Activated B cell treated with CpG ODN at 0.5 μM for 24 hours (primary cell): Measurements from ENCODE around the gene TIAM1. TPM values are rescaled to one million over a fixed set of nuclear protein-coding genes. Genes with fewer than 3 reads are reported as not detected.

ENCODE experiments used
- ATAC-seq: fragments of 200-7000 bp; cut with Tn5 transposase; one replicate; pipeline ENCODE4 v1.10.0; 2021; ENCODE audit warnings: low read depth, mild to moderate bottlenecking, moderate library complexity
- CTCF ChIA-PET: fragments of 350-600 bp; sonication (Branson Sonifier 250); formaldehyde crosslinking; loops from one replicate; lab custom pipeline; 2021; ENCODE audit warnings: antibody characterized with exemption; lab: Charles Lee
- POLR2A ChIA-PET: fragments of 350-600 bp; sonication (Branson Sonifier 250); formaldehyde crosslinking; loops from one replicate; lab custom pipeline; 2021; ENCODE audit warnings: antibody characterized with exemption; lab: Charles Lee
- DNase-seq: peaks from one replicate; pipeline ENCODE4 v3.0.0; 2022
- H3K27ac Mint-ChIP-seq: one replicate; pipeline ENCODE4 v1.8.0; 2020; ENCODE audit warnings: mixed read lengths
- H3K27me3 Mint-ChIP-seq: one replicate; pipeline ENCODE4 v1.8.0; 2021; ENCODE audit warnings: mixed read lengths
- H3K36me3 Mint-ChIP-seq: one replicate; pipeline ENCODE4 v1.8.0; 2021; ENCODE audit warnings: low read depth, mixed read lengths
- H3K4me1 Mint-ChIP-seq: one replicate; pipeline ENCODE4 v1.8.0; 2021; ENCODE audit warnings: mixed read lengths
- H3K4me3 Mint-ChIP-seq: one replicate; pipeline ENCODE4 v1.8.0; 2020; ENCODE audit warnings: mild to moderate bottlenecking, mixed read lengths
- H3K9me3 Mint-ChIP-seq: one replicate; pipeline ENCODE4 v1.8.0; 2020; ENCODE audit warnings: mixed read lengths
- CTCF ChIP-seq: fragments of 200-600 bp; IDR thresholded peaks from one replicate; pipeline ENCODE4 v1.8.0; 2022; ENCODE audit warnings: antibody characterized with exemption, mild to moderate bottlenecking
- intact Hi-C: fragments of 100-400 bp; cut with micrococcal nuclease; formaldehyde crosslinking; loops from one replicate; pipeline ENCODE4 v1.15.1; 2024
- total RNA-seq: library from RNA; stranded (reverse); gene quantifications from 2 replicates; pipeline ENCODE4 v1.2.3, GENCODE V29; 2022

TIAM1 gene
- total RNA-seq, 1 donor from 2014 or later: 0.84 TPM

DNA sequence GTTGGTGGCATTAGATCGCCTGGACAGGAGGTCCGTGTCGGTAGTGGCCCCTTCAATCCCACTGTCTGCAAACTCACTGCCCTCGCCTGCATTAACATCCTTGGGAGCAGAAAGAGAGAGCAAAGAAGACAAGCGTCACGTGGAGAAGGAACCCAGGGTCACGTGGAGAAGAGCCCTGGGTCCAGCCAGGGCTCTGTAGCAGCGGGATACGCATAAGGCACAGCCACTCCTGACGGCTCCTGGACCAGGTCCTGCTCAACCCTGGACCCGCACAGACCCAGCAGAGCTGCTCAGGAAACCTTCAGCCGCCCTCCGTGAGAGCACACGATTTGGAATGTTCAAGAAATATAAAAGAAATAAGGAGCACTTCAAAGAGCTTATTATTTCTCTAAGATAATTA lies 92.0 kb downstream of the TIAM1 start:
- Mint-ChIP-seq H3K9me3 (no peaks in the 10 kb centered on the region), H3K4me3 (no peak overlapping the region), H3K27ac (no peak overlapping the region), H3K27me3 (no peaks in the 10 kb centered on the region), H3K36me3 (no peaks in the 10 kb centered on the region), H3K4me1 (no peaks in the 10 kb centered on the region)
- no peak for ATAC-seq
- POLR2A ChIA-PET: no interaction called here
- DNase-seq: no peak
- CTCF ChIA-PET: no interaction called here
- no peak for TF ChIP-seq CTCF
- intact Hi-C loops: no loop called here

GRCh38 chr21:31251686-31252085 lies 92.4 kb downstream of the TIAM1 start:
- Mint-ChIP-seq H3K36me3 (no peaks in the 10 kb centered on the region), H3K9me3 (no peaks in the 10 kb centered on the region), H3K27me3 (no peaks in the 10 kb centered on the region), H3K4me1 (no peaks in the 10 kb centered on the region), H3K4me3 (no peak overlapping the region), H3K27ac (no peak overlapping the region)
- ATAC-seq (no peak), DNase-seq (no peak)
- no peak for TF ChIP-seq CTCF
- CTCF ChIA-PET: no interaction called here
- intact Hi-C loops: no loop called here
- POLR2A ChIA-PET: no interaction called here

DNA sequence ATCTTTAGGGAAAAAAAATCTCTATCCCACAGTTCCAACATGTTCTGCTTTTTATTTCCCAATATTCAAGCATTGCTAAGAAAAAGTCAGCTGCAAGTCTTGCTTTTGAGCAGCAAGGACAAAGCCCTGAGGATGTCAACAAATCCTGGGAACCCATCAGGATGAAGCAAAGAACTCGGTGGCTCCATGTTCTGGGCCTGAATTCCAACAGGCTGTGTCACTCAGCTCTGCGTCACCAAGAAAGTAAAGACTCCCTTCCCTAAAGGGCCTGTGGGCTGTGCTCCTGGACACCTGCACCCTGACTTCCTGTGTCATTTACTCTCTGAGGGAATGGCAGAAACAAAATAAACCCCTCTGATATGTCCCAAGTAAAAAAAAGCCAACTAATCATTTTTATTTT lies 95.5 kb downstream of the TIAM1 start:
- H3K27me3 Mint-ChIP-seq: no peaks in the 10 kb centered on the region
- no peaks in the 10 kb centered on the region for H3K36me3 Mint-ChIP-seq
- intact Hi-C loops: no loop called here
- ATAC-seq (no peak), DNase-seq (no peak)
- no peaks in the 10 kb centered on the region for H3K4me1 Mint-ChIP-seq
- H3K9me3 Mint-ChIP-seq: no peaks in the 10 kb centered on the region
- CTCF ChIA-PET: no interaction called here
- no peak overlapping the region for H3K4me3 Mint-ChIP-seq
- POLR2A ChIA-PET: no interaction called here
- no peak overlapping the region for H3K27ac Mint-ChIP-seq
- TF ChIP-seq CTCF: no peak

DNA sequence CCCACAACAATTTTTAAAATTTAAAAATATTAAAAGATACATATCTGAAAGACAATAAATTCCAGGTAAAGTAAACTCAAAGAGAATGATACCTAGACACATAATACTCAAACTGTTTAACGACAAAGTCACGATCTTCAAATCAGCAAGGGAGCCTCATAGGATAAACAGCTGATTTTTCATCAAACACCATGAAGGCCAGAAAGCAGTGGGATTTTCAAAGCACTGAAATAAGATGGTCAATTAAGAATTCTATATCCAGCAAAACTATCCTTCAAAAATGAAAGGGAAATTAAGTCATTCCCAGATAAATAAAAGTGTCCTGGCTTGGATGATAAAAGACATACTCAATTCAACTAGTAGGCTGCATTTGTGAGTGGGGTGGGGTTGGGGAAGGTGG lies 100.5 kb downstream of the TIAM1 start:
- H3K36me3 Mint-ChIP-seq: no peaks in the 10 kb centered on the region
- no peaks in the 10 kb centered on the region for H3K27me3 Mint-ChIP-seq
- no peaks in the 10 kb centered on the region for H3K4me1 Mint-ChIP-seq
- H3K4me3 Mint-ChIP-seq: no peak overlapping the region
- ChIA-PET POLR2A (no interaction called here), CTCF (no interaction called here)
- no peak for TF ChIP-seq CTCF
- DNase-seq (no peak), ATAC-seq (no peak)
- peaks cover 13% of the 10 kb centered on the region for H3K9me3 Mint-ChIP-seq
- intact Hi-C loops: no loop called here
- H3K27ac Mint-ChIP-seq: no peak overlapping the region

- no peak overlapping the region for H3K27ac Mint-ChIP-seq
- ChIA-PET POLR2A (no interaction called here), CTCF (no interaction called here)
- H3K4me3 Mint-ChIP-seq: no peak overlapping the region
- H3K27me3 Mint-ChIP-seq: no peaks in the 10 kb centered on the region
- no peaks in the 10 kb centered on the region for H3K4me1 Mint-ChIP-seq
- no peak for TF ChIP-seq CTCF
- ATAC-seq (no peak), DNase-seq (no peak)
- no peaks in the 10 kb centered on the region for H3K36me3 Mint-ChIP-seq
- peaks cover 14% of the 10 kb centered on the region for H3K9me3 Mint-ChIP-seq
- intact Hi-C loops: no loop called here
Observed at GRCh38 chr21:31236528-31236927, 107.5 kb downstream of the TIAM1 start.
